OCI-LY3 (cell line): ENCODE measurements around the gene ZNF814.
"Not testable (repeated sequence)": the region's sequence is repeated elsewhere in the genome, so short reads cannot be mapped to it uniquely, and the experiment has no call there.

Experiments
- H2AFZ ChIP-seq: fragments of 200-600, 300-600 bp; shearing (Covaris generic); 2 replicates; pipeline ENCODE4 v1.6.0; 2014; ENCODE audit warnings: antibody characterized with exemption, low read depth, low read length
- H3K27ac ChIP-seq: fragments of 200-600, 300-600 bp; sonication (generic); 2 replicates; pipeline ENCODE4 v1.5.1; 2014; ENCODE audit warnings: mild to moderate bottlenecking, low read length, moderate library complexity, mixed read lengths
- H3K27me3 ChIP-seq: fragments of 200-600, 300-600 bp; sonication (generic); 2 replicates; pipeline ENCODE4 v1.6.1; 2014; ENCODE audit warnings: low read depth, low read length, mixed read lengths
- H3K36me3 ChIP-seq: fragments of 200-600, 300-600 bp; sonication (generic); replicated peaks from 2 replicates; pipeline ENCODE3; 2014; ENCODE audit warnings: low read depth, low read length, mixed read lengths
- H3K4me1 ChIP-seq: fragments of 300-600, 200-600 bp; sonication (generic); 2 replicates; pipeline ENCODE4 v1.6.1; 2014; ENCODE audit warnings: low read length, mixed read lengths
- H3K4me2 ChIP-seq: fragments of 200-600, 300-600 bp; sonication (generic); 2 replicates; pipeline ENCODE4 v1.6.1; 2014; ENCODE audit warnings: low read length, mixed read lengths
- H3K4me3 ChIP-seq: fragments of 300-600, 200-600 bp; sonication (generic); 2 replicates; pipeline ENCODE4 v1.5.1; 2014; ENCODE audit warnings: antibody characterized with exemption, mild to moderate bottlenecking, low read length, moderate library complexity
- H3K79me2 ChIP-seq: fragments of 300-600, 200-600 bp; shearing (Covaris generic); 2 replicates; pipeline ENCODE4 v1.6.1; 2014; ENCODE audit warnings: mild to moderate bottlenecking, low read length, mixed read lengths
- H3K9ac ChIP-seq: fragments of 300-600, 200-600 bp; shearing (Covaris generic); 2 replicates; pipeline ENCODE4 v1.6.0; 2014; ENCODE audit warnings: mild to moderate bottlenecking, low read length, moderate library complexity
- H3K9me3 ChIP-seq: fragments of 200-600, 300-600 bp; shearing (Covaris generic); 2 replicates; pipeline ENCODE4 v1.6.1; 2014; ENCODE audit warnings: low read length, mixed read lengths; ENCODE audit not compliant: insufficient read depth
- H4K20me1 ChIP-seq: fragments of 200-600, 300-600 bp; sonication (generic); 2 replicates; pipeline ENCODE4 v1.6.1; 2016; ENCODE audit warnings: low read length, mixed read lengths; ENCODE audit not compliant: insufficient read depth
- EZH2phosphoT487 ChIP-seq: fragments of 200-600 bp; shearing (Covaris generic); IDR thresholded peaks from 2 replicates; pipeline ENCODE4 v1.6.1; 2018; ENCODE audit warnings: antibody characterized with exemption, mixed run types, low read depth
- TF ChIP-seq, protein P1 (sequence below): fragments of 200-600, 300-600 bp; sonication (generic); IDR thresholded peaks from 2 replicates; pipeline ENCODE4 v1.5.1; 2014; ENCODE audit warnings: antibody characterized with exemption, low read length, low read depth

The ZNF814 gene

DNA sequence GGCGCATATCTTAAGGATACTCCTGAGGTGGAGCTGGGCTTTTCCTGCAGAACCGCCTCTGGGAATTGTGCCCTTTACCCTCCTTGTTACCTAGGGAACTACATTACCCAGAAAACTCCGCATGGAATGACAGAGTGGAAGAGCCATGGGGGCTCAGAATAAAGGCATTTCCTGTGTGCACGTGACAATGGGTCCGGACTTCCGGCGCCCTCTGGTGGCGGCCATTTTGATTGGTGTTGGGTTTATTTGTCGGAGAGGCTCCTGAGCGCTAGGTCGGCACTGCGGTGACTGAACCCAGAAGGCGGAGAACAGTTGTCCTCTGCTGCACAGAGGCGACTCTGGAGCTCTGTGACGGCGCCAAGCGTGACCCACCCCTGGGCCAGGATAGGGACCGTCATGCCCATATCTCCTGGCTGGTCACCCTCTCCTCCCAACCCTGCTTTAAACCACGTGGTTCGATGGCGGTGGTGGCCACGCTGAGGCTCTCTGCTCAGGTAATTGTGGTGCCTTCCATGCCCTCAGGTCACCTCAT is 58.7 kb downstream of the ZNF814 start, which contains the start of gene ZNF587B:
ZNF587B (plus strand) TSS at position 229 of the 532 bp plus-strand sequence; CDS start at position 459, 230 bp downstream.
- Histone ChIP-seq H3K4me3 (no peak within 1 kb of the TSS), H3K27me3 (no peaks in the 10 kb centered on the region), H3K9me3 (no peaks in the 10 kb centered on the region), H3K36me3 (peaks cover 17% of the 10 kb centered on the region), H3K79me2 (peaks cover 89% of the 10 kb centered on the region), H3K27ac (no peak within 1 kb of the TSS), H4K20me1 (peaks cover 41% of the 10 kb centered on the region; the same call in 1 of the 2 replicates), H2AFZ (no peak within 1 kb of the TSS), H3K4me1 (no peaks in the 10 kb centered on the region), H3K9ac (no peak within 1 kb of the TSS), H3K4me2 (no peak within 1 kb of the TSS)
- TF ChIP-seq, protein P1, sequence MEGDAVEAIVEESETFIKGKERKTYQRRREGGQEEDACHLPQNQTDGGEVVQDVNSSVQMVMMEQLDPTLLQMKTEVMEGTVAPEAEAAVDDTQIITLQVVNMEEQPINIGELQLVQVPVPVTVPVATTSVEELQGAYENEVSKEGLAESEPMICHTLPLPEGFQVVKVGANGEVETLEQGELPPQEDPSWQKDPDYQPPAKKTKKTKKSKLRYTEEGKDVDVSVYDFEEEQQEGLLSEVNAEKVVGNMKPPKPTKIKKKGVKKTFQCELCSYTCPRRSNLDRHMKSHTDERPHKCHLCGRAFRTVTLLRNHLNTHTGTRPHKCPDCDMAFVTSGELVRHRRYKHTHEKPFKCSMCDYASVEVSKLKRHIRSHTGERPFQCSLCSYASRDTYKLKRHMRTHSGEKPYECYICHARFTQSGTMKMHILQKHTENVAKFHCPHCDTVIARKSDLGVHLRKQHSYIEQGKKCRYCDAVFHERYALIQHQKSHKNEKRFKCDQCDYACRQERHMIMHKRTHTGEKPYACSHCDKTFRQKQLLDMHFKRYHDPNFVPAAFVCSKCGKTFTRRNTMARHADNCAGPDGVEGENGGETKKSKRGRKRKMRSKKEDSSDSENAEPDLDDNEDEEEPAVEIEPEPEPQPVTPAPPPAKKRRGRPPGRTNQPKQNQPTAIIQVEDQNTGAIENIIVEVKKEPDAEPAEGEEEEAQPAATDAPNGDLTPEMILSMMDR, result peak; percentile 66
- TF ChIP-seq EZH2phosphoT487, result no peak

DNA sequence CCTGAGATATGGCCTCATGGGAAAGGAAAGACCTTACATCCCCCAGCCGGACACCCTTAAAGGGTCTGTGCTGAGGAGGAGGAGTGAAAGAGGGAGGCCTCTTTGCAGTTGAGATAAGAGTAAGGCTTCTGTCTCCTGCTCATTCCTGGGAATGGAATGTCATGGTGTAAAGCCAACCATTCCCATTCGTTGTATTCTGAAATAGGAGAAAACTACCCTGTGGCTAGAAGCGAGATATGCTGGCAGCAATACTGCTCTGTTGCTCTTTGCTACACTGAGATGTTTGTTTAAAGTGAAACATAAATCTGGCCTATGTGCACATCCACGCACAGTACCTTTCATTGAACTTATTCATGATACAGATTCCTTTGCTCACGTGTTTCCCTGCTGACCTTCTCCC is 59.5 kb downstream of the ZNF814 start:
- Histone ChIP-seq H3K4me1 (peaks cover 3% of the 10 kb centered on the region; the same call in 1 of the 2 replicates), H3K9me3 (no peaks in the 10 kb centered on the region), H3K79me2 (peaks cover 94% of the 10 kb centered on the region), H3K27me3 (no peaks in the 10 kb centered on the region), H3K36me3 (peaks cover 17% of the 10 kb centered on the region), H4K20me1 (peaks cover 45% of the 10 kb centered on the region), H3K4me3 (no peak overlapping the region), H3K27ac (no peak overlapping the region), H2AFZ (no peak overlapping the region), H3K4me2 (no peak overlapping the region), H3K9ac (no peak overlapping the region)
- TF ChIP-seq, protein P1, result no peak
- TF ChIP-seq EZH2phosphoT487, result no peak

DNA sequence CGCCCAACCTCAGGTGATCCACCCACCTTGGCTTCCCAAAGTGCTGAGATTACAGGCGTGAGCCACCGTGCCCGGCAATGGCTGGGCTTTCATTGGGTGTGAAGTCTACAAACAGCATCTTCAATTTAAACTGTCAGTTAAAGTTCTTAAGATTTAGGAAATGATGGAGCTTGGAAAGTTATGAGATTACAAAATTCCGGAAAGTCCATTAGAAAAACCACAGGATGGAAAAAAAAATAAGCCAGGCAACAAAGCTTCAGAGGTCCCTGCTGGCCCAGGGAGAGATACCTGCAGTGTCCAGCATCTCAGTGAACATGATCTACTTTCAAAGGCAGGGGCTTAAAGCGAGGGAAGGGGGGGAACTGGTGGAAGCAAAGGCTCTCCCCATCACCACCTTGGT is 63.3 kb downstream of the ZNF814 start:
- Histone ChIP-seq H3K4me3 (no peak overlapping the region), H3K4me2 (no peak overlapping the region), H2AFZ (no peak overlapping the region), H3K4me1 (peaks cover 31% of the 10 kb centered on the region), H3K27ac (no peak overlapping the region), H3K79me2 (peaks cover 100% of the 10 kb centered on the region), H3K27me3 (no peaks in the 10 kb centered on the region), H3K9me3 (no peaks in the 10 kb centered on the region), H3K36me3 (peaks cover 16% of the 10 kb centered on the region), H4K20me1 (peaks cover 56% of the 10 kb centered on the region), H3K9ac (no peak overlapping the region)
- TF ChIP-seq, protein P1, result no peak
- no peak for TF ChIP-seq EZH2phosphoT487

DNA sequence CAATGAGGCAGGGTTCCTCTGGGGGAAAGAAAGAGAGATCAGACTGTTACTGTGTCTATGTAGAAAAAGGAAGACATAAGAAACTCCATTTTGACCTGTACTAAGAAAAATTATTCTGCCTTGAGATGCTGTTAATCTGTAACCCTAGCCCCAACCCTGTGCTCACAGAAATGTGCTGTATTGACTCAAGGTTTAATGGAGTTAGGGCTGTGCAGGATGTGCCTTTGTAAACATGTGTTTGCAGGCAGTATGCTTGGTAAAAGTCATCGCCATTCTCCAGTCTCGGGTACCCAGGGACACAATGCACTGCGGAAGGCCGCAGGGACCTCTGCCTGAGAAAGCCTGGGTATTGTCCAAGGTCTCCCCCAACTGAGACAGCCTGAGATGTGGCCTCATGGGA is 65.2 kb downstream of the ZNF814 start:
- Histone ChIP-seq H3K4me1 (peaks cover 37% of the 10 kb centered on the region), H3K27ac (peak overlapping the region; percentile 35), H4K20me1 (peaks cover 39% of the 10 kb centered on the region), H3K4me2 (peak overlapping the region; percentile 16), H3K79me2 (peaks cover 99% of the 10 kb centered on the region)
- not testable (repeated sequence) for H3K27me3 ChIP-seq, H3K4me3 ChIP-seq, H3K36me3 ChIP-seq, H3K9ac ChIP-seq, H2AFZ ChIP-seq, H3K9me3 ChIP-seq

DNA sequence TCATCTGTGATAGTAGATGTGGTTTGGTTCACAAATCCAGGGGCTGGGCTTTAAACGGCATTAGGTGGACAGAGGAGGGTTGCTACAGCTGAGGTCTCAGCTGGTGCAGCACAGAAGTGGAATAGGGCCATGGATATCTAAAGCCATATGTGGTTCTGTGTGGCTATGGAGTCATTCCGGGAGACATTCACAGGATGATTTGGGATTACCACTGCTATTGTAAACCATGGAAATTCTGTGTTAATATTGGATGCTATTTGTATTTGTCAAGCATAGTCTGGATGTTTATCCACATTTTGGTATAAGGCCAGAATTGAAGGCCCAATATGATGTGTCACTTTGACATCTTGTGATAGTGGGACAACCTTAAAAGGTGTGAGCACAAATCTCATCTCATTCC is 65.7 kb downstream of the ZNF814 start:
- H3K4me1 ChIP-seq, result peaks cover 41% of the 10 kb centered on the region
- H3K27me3 ChIP-seq, H3K4me3 ChIP-seq, H3K36me3 ChIP-seq, H3K9ac ChIP-seq, H2AFZ ChIP-seq, H3K9me3 ChIP-seq: not testable (repeated sequence)
- peaks cover 38% of the 10 kb centered on the region for H4K20me1 ChIP-seq
- H3K27ac ChIP-seq, result peak overlapping the region; percentile 35
- peaks cover 99% of the 10 kb centered on the region for H3K79me2 ChIP-seq
- H3K4me2 ChIP-seq, result peak overlapping the region; percentile 16

DNA sequence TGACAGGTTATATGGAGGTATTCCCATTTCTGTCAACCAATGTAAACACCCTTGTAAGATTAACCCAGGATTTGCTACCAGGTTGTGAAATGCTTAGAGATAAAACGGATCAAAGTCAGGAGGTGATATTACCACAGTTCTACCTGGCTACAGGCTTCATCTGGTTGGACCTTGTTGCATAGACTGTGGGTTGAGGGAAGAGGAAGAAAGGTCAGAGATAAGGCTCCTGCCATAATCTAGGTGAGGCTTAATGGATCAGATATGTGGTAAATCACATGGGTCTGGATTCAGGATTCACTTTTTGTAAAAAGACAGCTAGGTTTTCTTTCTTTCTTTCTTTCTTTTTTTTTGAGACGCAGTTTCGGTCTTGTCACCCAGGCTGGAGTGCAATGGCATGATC is 67.3 kb downstream of the ZNF814 start:
- H2AFZ ChIP-seq, H3K36me3 ChIP-seq, H3K4me2 ChIP-seq, H3K9ac ChIP-seq, H3K27me3 ChIP-seq, H3K27ac ChIP-seq, H3K9me3 ChIP-seq, H3K4me3 ChIP-seq: not testable (repeated sequence)
- Histone ChIP-seq H4K20me1 (peaks cover 34% of the 10 kb centered on the region), H3K79me2 (peaks cover 85% of the 10 kb centered on the region), H3K4me1 (peaks cover 41% of the 10 kb centered on the region)

DNA sequence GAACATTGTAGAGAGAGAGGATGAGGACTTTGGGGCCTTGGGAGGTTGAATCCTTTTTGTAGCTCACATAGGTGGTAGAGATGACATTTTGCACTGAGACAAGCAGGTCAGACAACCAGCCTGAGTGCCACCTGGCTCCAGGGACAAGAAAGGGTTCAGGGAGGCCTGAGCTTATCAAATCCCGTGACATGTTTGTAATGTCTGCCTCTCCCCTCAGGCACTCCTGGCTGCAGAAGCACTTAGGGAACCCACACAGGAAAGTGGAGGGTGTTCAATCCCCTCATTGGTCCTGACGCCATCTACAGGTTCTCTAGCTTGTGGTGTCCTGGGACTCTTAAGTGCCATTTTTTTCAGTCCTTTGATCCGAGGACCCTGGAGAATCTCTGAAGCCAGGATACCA is 67.7 kb downstream of the ZNF814 start:
- Histone ChIP-seq H3K4me2 (peak overlapping the region; percentile 69), H3K4me1 (peaks cover 41% of the 10 kb centered on the region), H4K20me1 (peaks cover 30% of the 10 kb centered on the region), H3K4me3 (peak overlapping the region; percentile 78), H3K79me2 (peaks cover 81% of the 10 kb centered on the region)
- not testable (repeated sequence) for H3K27me3 ChIP-seq, H3K9ac ChIP-seq, H3K27ac ChIP-seq, H2AFZ ChIP-seq, H3K36me3 ChIP-seq, H3K9me3 ChIP-seq
